GM21381 (cell line): ENCODE measurements around the gene OPN5.
A peak's percentile ranks its signal among the peaks of the same experiment; 100 is the strongest.

Experiments used
- ATAC-seq: cut with Tn5 transposase; IDR thresholded peaks from one replicate; pipeline ENCODE4 v1.9.1; 2021; ENCODE audit warnings: mild to moderate bottlenecking, moderate library complexity; ENCODE audit not compliant: unreplicated experiment

The OPN5 gene

DNA sequence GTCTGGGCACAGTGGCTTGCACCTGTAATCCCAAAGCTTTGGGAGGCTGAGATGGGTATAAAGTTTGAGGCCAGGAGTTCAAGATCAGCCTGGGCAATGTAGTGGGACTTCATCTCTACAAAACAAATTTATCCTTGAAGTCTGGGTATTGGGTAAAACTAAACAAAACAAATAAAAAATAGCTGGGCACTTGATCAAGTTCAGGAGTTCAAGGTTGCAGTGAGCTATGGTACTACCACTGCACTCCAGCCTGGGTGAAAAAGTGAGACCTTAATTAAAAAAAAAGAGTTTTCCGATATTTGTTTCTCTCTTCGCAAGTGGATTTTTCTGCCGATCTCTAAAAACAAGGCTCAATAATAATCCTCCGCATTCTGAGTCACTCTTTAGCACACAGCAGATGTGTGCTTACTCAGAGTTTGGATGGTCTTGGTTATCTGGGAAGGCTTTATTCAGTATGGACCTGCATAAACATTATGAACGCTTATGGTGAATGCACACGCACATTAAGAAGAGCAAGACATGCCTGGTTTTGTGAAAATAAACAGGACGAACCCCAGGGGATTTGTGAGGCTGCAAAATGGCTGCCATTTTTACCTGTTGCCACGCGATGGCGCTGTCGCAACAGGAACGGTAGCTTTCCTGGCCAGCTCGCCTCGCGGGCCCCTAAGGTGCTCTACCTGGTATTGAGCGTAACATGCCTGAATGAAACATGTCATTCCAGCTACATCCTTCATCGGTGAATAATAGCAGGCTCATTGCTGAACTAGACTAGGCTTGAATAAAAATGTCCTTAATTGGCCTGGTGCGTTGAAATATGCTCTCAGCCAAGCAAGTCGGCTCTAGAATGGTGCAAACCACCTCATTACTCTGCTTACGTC, 6.0 kb downstream of the OPN5 start:
- ATAC-seq, result peak; percentile 87

- ATAC-seq, result no peak
Observed at GRCh38 chr6:47788498-47788884, 6.7 kb downstream of the OPN5 start.

GRCh38 chr6:47789553-47789952, 7.7 kb downstream of the OPN5 start:
- no peak for ATAC-seq

GRCh38 chr6:47792216-47792733, 10.4 kb downstream of the OPN5 start:
- ATAC-seq, result no peak

GRCh38 chr6:47794577-47795135, 12.8 kb downstream of the OPN5 start:
- ATAC-seq, result no peak

GRCh38 chr6:47801984-47802383, 20.2 kb downstream of the OPN5 start:
- no peak for ATAC-seq

DNA sequence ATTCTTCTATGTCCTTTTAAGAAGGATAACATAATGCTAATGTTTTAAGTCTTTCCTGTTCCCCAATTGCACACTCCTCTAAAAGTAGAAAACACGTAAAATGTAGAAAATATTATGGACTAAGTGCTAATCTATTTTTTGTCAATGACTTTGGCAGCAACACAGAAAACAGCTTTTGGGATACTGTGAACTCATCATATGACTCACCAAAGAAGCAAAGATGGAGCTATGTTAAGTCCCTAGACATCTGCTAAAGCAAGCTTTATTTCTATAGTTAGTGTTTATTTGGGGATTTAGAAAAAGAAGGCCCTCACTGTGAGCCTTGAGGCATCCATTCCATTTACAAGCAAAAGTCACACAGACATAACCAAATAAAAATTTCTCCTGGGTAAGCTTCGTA, 23.0 kb downstream of the OPN5 start:
- ATAC-seq, result no peak

DNA sequence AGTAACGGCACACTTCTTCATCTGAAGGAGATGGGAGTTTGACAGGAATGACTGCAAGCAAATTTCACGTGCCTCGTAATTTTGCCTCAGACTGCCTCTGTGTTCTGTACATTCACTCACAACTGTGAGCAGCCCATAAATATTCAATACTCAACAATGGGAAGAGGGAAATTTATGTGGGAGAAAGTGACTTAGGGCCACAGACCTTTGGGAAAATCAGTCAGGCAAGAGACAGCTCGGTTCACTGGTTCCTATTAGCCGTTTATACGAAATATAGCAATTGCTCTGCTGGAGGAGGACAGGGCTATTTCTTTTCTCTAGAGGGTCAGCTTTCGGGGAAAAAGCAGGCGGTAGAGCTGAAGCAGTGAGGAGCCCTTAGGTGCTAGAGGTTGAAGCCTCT, 28.0 kb downstream of the OPN5 start:
- ATAC-seq, result no peak

- ATAC-seq, result no peak
Observed at GRCh38 chr6:47810885-47811284, 29.1 kb downstream of the OPN5 start.

- no peak for ATAC-seq
Observed at GRCh38 chr6:47811443-47811842, 29.6 kb downstream of the OPN5 start.

DNA sequence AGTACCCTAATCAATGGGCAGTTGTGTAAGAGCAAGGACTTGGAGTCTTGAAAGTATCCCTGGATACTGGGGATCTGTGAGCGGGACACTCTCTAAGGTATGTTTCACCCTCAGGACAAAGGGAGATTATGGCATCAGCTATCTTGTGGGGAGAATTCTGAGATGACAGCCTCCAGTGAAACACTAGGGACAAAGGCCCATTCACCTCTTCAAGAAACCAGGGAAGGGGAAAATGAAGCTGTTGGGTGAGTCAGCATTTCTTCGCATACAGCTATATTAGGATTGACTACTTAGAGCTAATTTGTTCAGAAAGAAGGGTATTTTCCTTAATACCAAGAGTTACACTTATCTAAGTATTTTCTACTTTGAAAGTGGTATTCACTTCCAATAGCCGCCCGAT, 35.9 kb downstream of the OPN5 start:
- no peak for ATAC-seq

- no peak for ATAC-seq
Observed at GRCh38 chr6:47819461-47819860, 37.6 kb downstream of the OPN5 start.

- no peak for ATAC-seq
Observed at GRCh38 chr6:47822856-47823554, 41.2 kb downstream of the OPN5 start.

DNA sequence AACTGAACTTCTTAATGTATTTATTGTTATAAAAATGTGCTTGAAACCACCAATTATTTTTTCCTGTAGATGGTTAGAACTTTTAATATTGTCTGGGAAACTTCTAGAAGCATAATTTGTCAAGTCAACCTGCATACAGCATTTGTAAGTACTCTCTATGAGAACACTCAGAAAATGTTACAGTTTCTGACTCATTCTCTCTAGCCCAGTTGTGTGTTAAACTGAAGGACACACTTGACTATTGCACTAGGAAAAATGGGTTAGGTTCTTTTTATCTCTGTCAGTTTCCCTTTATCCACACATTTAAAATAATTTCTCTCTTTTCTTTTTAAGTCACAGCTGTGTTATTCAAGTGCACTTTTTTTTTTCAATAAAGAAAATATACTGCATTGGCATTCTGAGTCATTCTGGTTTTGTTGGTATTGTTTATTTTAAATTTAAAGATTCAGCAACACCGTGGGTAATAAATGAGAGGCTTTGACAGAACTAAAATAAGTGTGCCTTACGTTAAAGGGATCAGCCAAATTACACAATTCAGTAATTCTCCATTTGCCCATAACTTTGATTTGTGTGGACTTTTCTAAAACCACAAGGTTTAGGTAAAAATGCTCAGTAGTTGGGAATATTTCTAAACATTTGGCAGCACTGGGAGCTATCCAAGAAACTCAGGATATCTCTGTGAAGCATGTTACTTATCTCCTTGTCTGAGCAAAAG, 50.7 kb downstream of the OPN5 start:
- ATAC-seq, result no peak

GRCh38 chr6:47834196-47834595, 52.4 kb downstream of the OPN5 start:
- ATAC-seq, result no peak

DNA sequence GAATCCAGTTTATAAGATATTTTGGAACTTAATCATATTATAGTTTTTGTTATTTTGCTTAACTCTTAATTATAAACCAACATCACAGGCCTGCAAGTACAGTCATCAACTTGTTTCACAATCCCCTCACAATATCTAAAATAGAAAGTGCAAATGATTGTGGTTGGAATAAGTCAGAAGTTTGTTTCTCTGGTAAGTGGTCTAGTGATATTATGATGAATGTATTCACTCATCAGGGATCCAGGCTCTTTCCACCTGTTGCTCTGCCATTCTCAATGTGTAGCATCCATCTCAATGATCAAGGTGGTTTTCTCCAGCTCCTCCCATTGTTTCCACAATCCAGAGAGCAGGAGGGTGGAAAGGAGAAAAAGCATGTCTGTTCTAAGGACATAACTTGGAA, 54.2 kb downstream of the OPN5 start:
- ATAC-seq, result no peak

DNA sequence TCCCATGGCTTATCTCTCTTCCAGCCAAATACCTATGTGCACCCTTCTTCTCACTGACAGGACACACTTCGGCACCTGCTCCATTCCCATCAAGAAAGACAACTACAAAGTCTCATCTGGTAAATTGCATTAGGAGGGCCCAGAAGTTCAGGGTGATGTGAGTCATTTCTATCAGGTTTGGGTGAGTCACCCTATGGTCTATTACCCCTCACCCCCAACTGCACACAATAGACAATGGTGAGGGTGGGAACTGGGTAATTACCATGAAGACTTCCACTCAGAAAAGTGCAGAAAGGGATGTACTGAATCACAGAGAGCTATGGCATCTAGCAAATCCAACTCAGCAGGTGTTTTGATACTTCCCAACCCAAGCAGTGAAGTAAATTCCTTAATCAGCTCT, 54.8 kb downstream of the OPN5 start:
- ATAC-seq, result no peak

GRCh38 chr6:47839645-47840044, 57.8 kb downstream of the OPN5 start:
- ATAC-seq, result no peak

- no peak for ATAC-seq
Observed at GRCh38 chr6:47844881-47845280, 63.0 kb downstream of the OPN5 start.

- ATAC-seq, result no peak
Observed at GRCh38 chr6:47846752-47847151, 64.9 kb downstream of the OPN5 start.

- no peak for ATAC-seq
Observed at GRCh38 chr6:47851091-47851490, 69.3 kb downstream of the OPN5 start.
